ENCODE data around the gene TRAPPC4.

Gene TRAPPC4

DNA sequence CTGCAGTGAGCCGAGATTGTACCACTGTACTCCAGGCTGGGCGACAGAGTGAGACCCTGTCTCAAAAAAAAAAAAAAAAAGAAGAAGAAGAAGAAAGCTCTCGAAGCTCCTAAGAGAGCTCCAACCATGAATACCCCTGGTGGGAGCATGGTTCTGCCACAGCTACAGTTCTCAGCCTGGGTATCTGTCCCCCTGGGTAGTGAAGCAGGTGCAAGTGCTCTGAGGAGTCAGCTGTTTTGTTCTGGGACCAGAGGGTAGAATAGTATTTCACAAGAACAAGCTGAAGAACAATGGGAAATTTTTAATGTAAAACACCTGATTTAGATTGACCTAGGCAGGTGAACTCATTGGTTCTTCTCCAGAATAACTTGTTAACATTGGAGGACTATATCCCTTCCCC, 42.7 kb downstream of the TRAPPC4 start:
- DNase-seq, result no peak

- peak in 1 of 58 donors; percentile 24 for DNase-seq
Observed at GRCh38 chr11:119062779-119063178, 44.2 kb downstream of the TRAPPC4 start.

DNA sequence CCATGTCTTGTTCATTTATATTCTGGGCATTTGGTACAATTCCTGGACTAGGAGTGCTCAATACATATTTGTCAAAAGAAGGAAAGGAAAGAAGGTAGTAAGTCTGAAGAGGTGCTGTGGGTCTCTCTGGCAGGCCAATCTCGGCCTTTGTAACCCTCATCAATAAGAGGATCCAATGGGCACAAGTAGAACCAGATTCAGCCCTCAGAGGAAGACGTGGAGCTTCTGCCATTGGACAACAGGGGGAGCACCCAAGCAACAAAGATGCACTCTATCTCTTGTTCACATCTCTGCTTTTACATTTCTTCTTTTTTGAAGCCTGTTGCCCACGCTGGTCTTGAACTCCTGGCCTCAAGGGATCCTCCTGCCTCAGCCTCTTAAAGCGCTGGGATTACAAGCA, 46.8 kb downstream of the TRAPPC4 start:
- no peak for DNase-seq

DNA sequence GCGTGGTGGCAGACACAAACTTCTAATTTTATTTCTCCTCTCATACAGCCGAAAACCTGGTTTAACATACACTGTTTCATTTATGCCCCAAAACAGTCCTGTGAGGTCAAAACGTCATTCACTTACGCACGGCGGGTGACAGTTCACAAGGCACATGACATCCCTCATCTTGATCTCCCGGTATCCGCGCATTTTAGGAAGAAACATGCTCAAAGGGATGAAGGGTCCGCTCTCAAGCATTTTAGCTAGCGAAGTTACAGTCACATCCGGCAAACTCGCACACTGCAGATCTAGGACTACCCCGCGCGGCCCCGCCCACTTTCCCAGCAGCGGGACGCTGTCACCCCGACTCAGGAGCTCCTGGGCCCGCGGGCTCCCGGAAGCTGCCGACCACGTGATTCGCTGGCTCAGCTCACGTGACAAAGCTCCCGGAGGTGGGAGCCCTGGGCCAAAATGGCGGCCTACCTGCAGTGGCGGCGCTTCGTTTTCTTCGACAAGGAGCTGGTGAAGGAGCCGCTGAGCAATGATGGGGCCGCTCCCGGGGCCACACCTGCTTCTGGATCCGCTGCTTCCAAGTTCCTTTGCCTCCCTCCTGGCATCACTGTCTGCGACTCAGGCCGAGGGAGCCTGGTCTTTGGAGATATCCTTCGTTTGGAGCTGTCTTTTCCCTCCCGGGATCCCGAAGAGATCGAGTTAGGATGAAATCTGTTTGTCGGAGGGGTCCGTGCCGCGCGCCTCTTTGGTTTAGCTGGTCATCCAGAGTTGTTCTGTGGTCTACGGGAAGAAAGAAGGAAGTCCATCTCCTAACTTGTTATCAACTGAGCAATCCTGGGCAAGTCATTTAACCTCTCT, 49.0 kb downstream of the TRAPPC4 start, which contains the start of gene VPS11:
Gene VPS11 (plus strand): TSS at position 448 of the 852 bp plus-strand sequence. CDS start 6 bp downstream, at position 454.
- peak; percentile 45 to 98 (median 94) for DNase-seq

Measured in anterior cingulate cortex (tissue), 58 donors.